Tibial nerve (tissue), 4 donors: ENCODE data around the gene TUSC2. TPM values are rescaled to one million over a fixed set of nuclear protein-coding genes. Genes with fewer than 3 reads are reported as not detected.

ENCODE experiments used
- DNase-seq, 2 donors: peaks; one replicate each; pipeline ENCODE4 v3.0.0-alpha.2; 2019; ENCODE audit warnings: low spot score in 2 of 2
- H3K27ac ChIP-seq, 4 donors: fragments of 200-600 bp; sonication (generic) in 3 of 4; one replicate each; pipeline ENCODE4 v1.5.1; 2017 to 2019; ENCODE audit warnings: mild to moderate bottlenecking in 1 of 4
- H3K27me3 ChIP-seq, 2 donors: fragments of 200-600 bp; sonication (generic) in 1 of 2; one replicate each; pipeline versions ENCODE4 v1.5.1 to v1.6.0; 2017 to 2019
- H3K36me3 ChIP-seq, 3 donors: fragments of 200-600 bp; sonication (generic); one replicate each; pipeline ENCODE4 v1.5.1; 2018 to 2019
- H3K4me1 ChIP-seq, 4 donors: fragments of 200-600 bp; sonication (generic) in 3 of 4; one replicate each; pipeline ENCODE4 v1.5.1; 2017 to 2019
- H3K4me3 ChIP-seq, 4 donors: fragments of 200-600 bp; sonication (generic) in 3 of 4; one replicate each; pipeline ENCODE4 v1.5.1; 2017 to 2019; ENCODE audit warnings: mild to moderate bottlenecking in 1 of 4, moderate library complexity in 1 of 4
- H3K9me3 ChIP-seq, 4 donors: fragments of 200-600 bp; sonication (generic) in 3 of 4; one replicate each; pipeline ENCODE4 v1.5.1; 2017 to 2019
- EP300 ChIP-seq, 2 donors: sonication (generic); formaldehyde crosslinking; IDR thresholded peaks; one replicate each; pipeline ENCODE4 v1.6.1; 2017; ENCODE audit warnings: antibody characterized with exemption in 2 of 2, mild to moderate bottlenecking in 1 of 2
- POLR2A ChIP-seq, 2 donors: fragments of 450-650 bp; IDR thresholded peaks; one replicate each; pipeline ENCODE4 v1.6.1; 2017; ENCODE audit warnings: antibody characterized with exemption in 2 of 2, mild to moderate bottlenecking in 2 of 2, moderate library complexity in 2 of 2
- WGBS, 2 donors: methylation state at CpG; one replicate each; pipeline ENCODE4 v1.1.5; 2018; 5-methylcytosine and 5-hydroxymethylcytosine counted together
- total RNA-seq, 4 donors: library from RNA; depleted of rRNA; stranded (reverse); fragments of >200 nt; gene quantifications; one replicate each; pipeline ENCODE4 v1.1.0, GENCODE V29; 2016
- TF ChIP-seq, protein P1 (sequence below), 5 experiments: fragments of 200-600 bp in 3 of 5; fragments of 450-650 bp in 2 of 5; sonication (generic) in 3 of 5; IDR thresholded peaks; one replicate each; pipeline ENCODE4 v1.5.1; 2016 to 2019; ENCODE audit warnings: antibody characterized with exemption in 5 of 5, mild to moderate bottlenecking in 3 of 5, moderate library complexity in 2 of 5

The TUSC2 gene
- total RNA-seq, 4 donors from 2014 or later = 19.0 to 31.9 (median 20.8) TPM

DNA sequence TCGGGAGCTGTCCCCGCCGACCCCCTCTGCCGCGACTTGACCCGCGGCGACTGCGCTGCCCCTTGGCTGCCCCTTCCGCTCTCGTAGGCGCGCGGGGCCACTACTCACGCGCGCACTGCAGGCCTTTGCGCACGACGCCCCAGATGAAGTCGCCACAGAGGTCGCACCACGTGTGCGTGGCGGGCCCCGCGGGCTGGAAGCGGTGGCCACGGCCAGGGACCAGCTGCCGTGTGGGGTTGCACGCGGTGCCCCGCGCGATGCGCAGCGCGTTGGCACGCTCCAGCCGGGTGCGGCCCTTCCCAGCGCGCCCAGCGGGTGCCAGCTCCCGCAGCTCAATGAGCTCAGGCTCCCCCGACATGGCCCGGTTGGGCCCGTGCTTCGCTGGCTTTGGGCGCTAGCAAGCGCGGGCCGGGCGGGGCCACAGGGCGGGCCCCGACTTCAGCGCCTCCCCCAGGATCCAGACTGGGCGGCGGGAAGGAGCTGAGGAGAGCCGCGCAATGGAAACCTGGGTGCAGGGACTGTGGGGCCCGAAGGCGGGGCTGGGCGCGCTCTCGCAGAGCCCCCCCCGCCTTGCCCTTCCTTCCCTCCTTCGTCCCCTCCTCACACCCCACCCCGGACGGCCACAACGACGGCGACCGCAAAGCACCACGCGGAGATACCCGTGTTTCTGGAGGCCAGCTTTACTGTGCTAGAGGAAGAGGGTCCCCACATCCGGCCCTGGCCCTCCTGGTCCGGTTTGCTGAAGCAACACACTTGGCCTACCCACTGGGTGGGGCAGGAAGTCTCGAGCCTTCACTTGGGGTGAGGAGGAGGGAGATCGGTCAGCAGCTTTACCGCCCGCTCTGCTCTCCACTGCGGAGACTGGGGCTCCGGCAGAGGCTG, 12.7 kb upstream of the TUSC2 start, which contains the start of gene RASSF1:
RASSF1 (minus strand) TSS at position 389 of the 882 bp plus-strand sequence; CDS start at position 358, 31 bp downstream.
- peak within 1 kb of the TSS; percentile 47 to 68 (median 60) for H3K4me3 ChIP-seq
- no peaks in the 10 kb centered on the region for H3K27me3 ChIP-seq
- H3K36me3 ChIP-seq = no peaks in the 10 kb centered on the region
- DNase-seq = peak; percentile 71 to 76
- peak within 1 kb of the TSS; percentile 63 to 100 (median 98) for H3K27ac ChIP-seq
- peaks cover 0 to 67% (median 38%) of the 10 kb centered on the region in 4 donors for H3K4me1 ChIP-seq
- no peaks in the 10 kb centered on the region for H3K9me3 ChIP-seq
- WGBS, 2 donors = 1 to 3% methylated on average over 42 to 53 of the region's 85 CpGs
- TF ChIP-seq EP300 (IDR thresholded peaks at IDR 0.05) (peak in 1 of 2 donors; percentile 70), POLR2A (IDR thresholded peaks at IDR 0.05) (peak; percentile 67 to 91)
- TF ChIP-seq, protein P1, sequence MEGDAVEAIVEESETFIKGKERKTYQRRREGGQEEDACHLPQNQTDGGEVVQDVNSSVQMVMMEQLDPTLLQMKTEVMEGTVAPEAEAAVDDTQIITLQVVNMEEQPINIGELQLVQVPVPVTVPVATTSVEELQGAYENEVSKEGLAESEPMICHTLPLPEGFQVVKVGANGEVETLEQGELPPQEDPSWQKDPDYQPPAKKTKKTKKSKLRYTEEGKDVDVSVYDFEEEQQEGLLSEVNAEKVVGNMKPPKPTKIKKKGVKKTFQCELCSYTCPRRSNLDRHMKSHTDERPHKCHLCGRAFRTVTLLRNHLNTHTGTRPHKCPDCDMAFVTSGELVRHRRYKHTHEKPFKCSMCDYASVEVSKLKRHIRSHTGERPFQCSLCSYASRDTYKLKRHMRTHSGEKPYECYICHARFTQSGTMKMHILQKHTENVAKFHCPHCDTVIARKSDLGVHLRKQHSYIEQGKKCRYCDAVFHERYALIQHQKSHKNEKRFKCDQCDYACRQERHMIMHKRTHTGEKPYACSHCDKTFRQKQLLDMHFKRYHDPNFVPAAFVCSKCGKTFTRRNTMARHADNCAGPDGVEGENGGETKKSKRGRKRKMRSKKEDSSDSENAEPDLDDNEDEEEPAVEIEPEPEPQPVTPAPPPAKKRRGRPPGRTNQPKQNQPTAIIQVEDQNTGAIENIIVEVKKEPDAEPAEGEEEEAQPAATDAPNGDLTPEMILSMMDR (IDR thresholded peaks at IDR 0.05) = no peak

DNA sequence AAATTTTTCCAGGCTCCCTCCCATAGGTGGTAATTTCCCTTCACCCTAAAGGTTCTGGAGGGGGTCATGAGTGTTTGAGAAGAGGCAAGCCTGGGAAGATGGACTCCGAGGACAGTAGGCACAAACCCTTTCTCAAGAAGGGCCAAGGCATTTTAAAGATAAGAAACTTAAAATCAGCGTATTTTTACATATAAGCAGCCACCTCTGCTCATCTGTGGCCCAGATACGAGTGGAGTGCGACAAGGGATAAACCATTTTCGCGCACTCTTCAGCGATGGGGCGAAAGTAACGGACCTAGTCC, 12.1 kb upstream of the TUSC2 start:
- H3K9me3 ChIP-seq = no peaks in the 10 kb centered on the region
- 17 to 27% methylated on average over 9 of the region's 9 CpGs for WGBS, 2 donors
- no peak for TF ChIP-seq POLR2A (IDR thresholded peaks at IDR 0.05)
- TF ChIP-seq EP300 (IDR thresholded peaks at IDR 0.05) = no peak
- TF ChIP-seq, protein P1 (IDR thresholded peaks at IDR 0.05) = no peak
- no peak for DNase-seq
- H3K36me3 ChIP-seq = no peaks in the 10 kb centered on the region
- no peaks in the 10 kb centered on the region for H3K27me3 ChIP-seq
- peaks cover 0 to 67% (median 40%) of the 10 kb centered on the region in 4 donors for H3K4me1 ChIP-seq
- H3K4me3 ChIP-seq = peak overlapping the region; percentile 47 to 68 (median 60)
- H3K27ac ChIP-seq = peak overlapping the region; percentile 63 to 100 (median 98)

DNA sequence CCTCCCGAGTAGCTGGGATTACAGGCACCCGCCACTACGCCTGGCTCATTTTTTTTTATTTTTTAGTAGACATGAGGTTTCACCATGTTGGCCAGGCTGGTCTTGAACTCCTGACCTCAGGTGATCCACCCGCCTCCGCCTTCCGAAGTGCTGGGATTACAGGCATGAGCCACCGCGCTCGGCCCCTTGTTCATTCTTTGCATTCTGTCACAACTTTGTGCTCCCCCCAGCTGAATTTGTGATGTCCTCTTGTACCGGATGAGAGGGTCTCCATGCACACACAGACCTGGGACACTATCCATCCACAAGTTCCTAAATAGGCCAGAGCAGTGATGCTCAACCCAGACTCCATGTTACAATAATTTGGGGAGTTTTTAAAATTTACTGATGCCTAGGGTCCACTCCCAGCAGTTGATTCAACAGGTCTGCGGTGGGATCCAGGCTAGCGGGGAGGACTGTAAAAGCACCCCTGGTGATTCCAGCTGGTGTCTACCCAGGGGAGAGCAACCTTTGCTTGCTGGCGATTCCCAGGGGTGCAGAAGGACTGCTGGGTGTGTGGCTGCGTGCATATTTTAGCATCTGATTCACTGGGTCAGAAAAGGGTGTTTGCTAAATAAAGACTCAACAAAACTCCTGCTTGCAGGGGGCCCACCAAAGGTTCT, 11.6 kb upstream of the TUSC2 start:
- TF ChIP-seq, protein P1 (IDR thresholded peaks at IDR 0.05) = no peak
- no peak for TF ChIP-seq POLR2A (IDR thresholded peaks at IDR 0.05)
- no peak for TF ChIP-seq EP300 (IDR thresholded peaks at IDR 0.05)
- Histone ChIP-seq H3K27ac (peak overlapping the region; percentile 63 to 100 (median 98)), H3K9me3 (no peaks in the 10 kb centered on the region), H3K4me1 (peaks cover 0 to 69% (median 43%) of the 10 kb centered on the region in 4 donors), H3K36me3 (no peaks in the 10 kb centered on the region), H3K27me3 (no peaks in the 10 kb centered on the region), H3K4me3 (peak overlapping the region; percentile 47 to 68 (median 60))
- DNase-seq = no peak
- WGBS, 2 donors = 77 to 78% methylated on average over 14 of the region's 14 CpGs

DNA sequence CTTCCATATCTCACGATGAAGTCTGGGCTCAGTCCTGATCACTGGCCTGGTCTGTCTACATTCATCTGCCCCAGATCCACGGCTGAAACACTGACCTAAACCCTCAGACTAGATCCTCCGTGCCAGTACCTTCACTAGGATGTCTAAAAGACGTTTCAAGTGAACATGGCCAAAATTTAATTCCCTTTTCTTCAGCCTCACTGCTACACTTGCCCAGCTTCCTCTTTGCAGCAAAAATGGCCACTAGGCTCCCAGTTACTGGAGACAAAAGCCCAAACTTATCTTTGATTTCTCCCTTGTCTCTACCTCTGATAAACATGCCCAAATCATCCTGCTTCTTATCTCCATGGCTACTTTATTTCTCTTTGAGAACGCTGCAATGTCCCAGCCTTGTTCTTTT, 10.9 kb upstream of the TUSC2 start:
- peak overlapping the region; percentile 97 to 100 (median 98) for H3K27ac ChIP-seq
- H3K4me1 ChIP-seq = peaks cover 0 to 75% (median 50%) of the 10 kb centered on the region in 4 donors
- TF ChIP-seq, protein P1 (IDR thresholded peaks at IDR 0.05) = peak in 1 of 5 experiments; percentile 20
- TF ChIP-seq EP300 (IDR thresholded peaks at IDR 0.05) (no peak), POLR2A (IDR thresholded peaks at IDR 0.05) (no peak)
- H3K9me3 ChIP-seq = no peaks in the 10 kb centered on the region
- no peaks in the 10 kb centered on the region for H3K36me3 ChIP-seq
- WGBS, 2 donors = 47 to 58% methylated on average over 5 of the region's 5 CpGs
- peak overlapping the region in 3 of 4 donors; percentile 65 to 71 (median 68) for H3K4me3 ChIP-seq
- DNase-seq = no peak
- H3K27me3 ChIP-seq = no peaks in the 10 kb centered on the region
